C4-2B (cell line): Measurements from ENCODE around the gene E2F1.
A peak's percentile ranks its signal among the peaks of the same experiment; 100 is the strongest.

Experiments
- H3K27ac ChIP-seq: fragments of 450-650 bp; 2 replicates; pipeline ENCODE4 v1.5.1; 2017
- CTCF ChIP-seq: fragments of 450-650 bp; conservative IDR thresholded peaks from 2 replicates; pipeline ENCODE4 v1.5.1; 2017; ENCODE audit warnings: mild to moderate bottlenecking
- ZFX ChIP-seq: fragments of 450-650 bp; IDR thresholded peaks from 2 replicates; pipeline ENCODE4 v1.6.1; 2017

The E2F1 gene

GRCh38 chr20:33686100-33686983, at the start of gene E2F1:
TSS of gene E2F1 (minus strand) at chr20:33686385. CDS start at chr20:33686264, 121 bp downstream.
- peak within 1 kb of the TSS; percentile 72 for H3K27ac ChIP-seq
- TF ChIP-seq CTCF (no peak), ZFX (peak; percentile 63; the same call in 1 of the 2 replicates)

GRCh38 chr20:33733654-33734576, 47.7 kb upstream of the E2F1 start:
- TF ChIP-seq CTCF: no peak
- TF ChIP-seq ZFX: no peak
- peak overlapping the region; percentile 93 for H3K27ac ChIP-seq

- TF ChIP-seq ZFX (peak; percentile 64; the same call in 1 of the 2 replicates), CTCF (peak; percentile 76; the same call in 1 of the 2 replicates)
- peak overlapping the region; percentile 93 for H3K27ac ChIP-seq
These were observed 46.2 kb upstream of the E2F1 start for GRCh38 chr20:33732166-33732970.

GRCh38 chr20:33731693-33732165, 45.5 kb upstream of the E2F1 start, which contains the start of gene ZNF341:
TSS of gene ZNF341 (plus strand) at chr20:33731996. CDS start at chr20:33732022, 26 bp downstream.
- peak within 1 kb of the TSS; percentile 93 for H3K27ac ChIP-seq
- TF ChIP-seq CTCF (peak; percentile 97), ZFX (no peak)

GRCh38 chr20:33730946-33731692, 44.9 kb upstream of the E2F1 start:
- TF ChIP-seq ZFX (no peak), CTCF (no peak)
- peak overlapping the region; percentile 93 for H3K27ac ChIP-seq

GRCh38 chr20:33729101-33729500, 42.9 kb upstream of the E2F1 start:
- H3K27ac ChIP-seq: no peak overlapping the region
- TF ChIP-seq CTCF (no peak), ZFX (no peak)
